HG02571 (cell line): ENCODE results near the gene LDAH.

Experiments
- ATAC-seq: cut with Tn5 transposase; IDR thresholded peaks from one replicate; pipeline ENCODE4 v1.9.1; 2021; ENCODE audit warnings: mild to moderate bottlenecking, moderate library complexity; ENCODE audit not compliant: unreplicated experiment

The LDAH gene

GRCh38 chr2:20822535-20823490, at the start of gene LDAH:
Gene LDAH, minus strand, starts transcription at chr2:20823101. Its CDS starts 21,638 bp downstream, at chr2:20801463.
- peak; percentile 81 for ATAC-seq

- peak; percentile 98 for ATAC-seq
These were observed 45.5 kb upstream of the LDAH start for GRCh38 chr2:20868377-20868776.

- no peak for ATAC-seq
These were observed 39.9 kb upstream of the LDAH start for GRCh38 chr2:20862850-20863249.

GRCh38 chr2:20855456-20855855, 32.6 kb upstream of the LDAH start:
- no peak for ATAC-seq

GRCh38 chr2:20852670-20853069, 29.8 kb upstream of the LDAH start:
- no peak for ATAC-seq

GRCh38 chr2:20852139-20852538, 29.2 kb upstream of the LDAH start:
- ATAC-seq: no peak

- ATAC-seq: no peak
These were observed 21.3 kb upstream of the LDAH start for GRCh38 chr2:20844246-20844645.

- ATAC-seq: no peak
These were observed 16.2 kb upstream of the LDAH start for GRCh38 chr2:20839052-20839451.

- no peak for ATAC-seq
These were observed 15.1 kb upstream of the LDAH start for GRCh38 chr2:20838016-20838415.

- no peak for ATAC-seq
These were observed 13.6 kb upstream of the LDAH start for GRCh38 chr2:20836521-20836920.

GRCh38 chr2:20834331-20834730, 11.4 kb upstream of the LDAH start:
- no peak for ATAC-seq

- ATAC-seq: no peak
These were observed 9.7 kb upstream of the LDAH start for GRCh38 chr2:20832606-20833005.

- ATAC-seq: no peak
These were observed 7.0 kb upstream of the LDAH start for GRCh38 chr2:20829861-20830260.

GRCh38 chr2:20823917-20824316, 1.0 kb upstream of the LDAH start:
- ATAC-seq: no peak

GRCh38 chr2:20818820-20819219, 4.1 kb downstream of the LDAH start:
- no peak for ATAC-seq

GRCh38 chr2:20815216-20815615, 7.7 kb downstream of the LDAH start:
- no peak for ATAC-seq

- ATAC-seq: no peak
These were observed 10.1 kb downstream of the LDAH start for GRCh38 chr2:20812779-20813178.

GRCh38 chr2:20806286-20806685, 16.6 kb downstream of the LDAH start:
- no peak for ATAC-seq

GRCh38 chr2:20803974-20804373, 18.9 kb downstream of the LDAH start:
- ATAC-seq: no peak

- ATAC-seq: no peak
These were observed 19.6 kb downstream of the LDAH start for GRCh38 chr2:20803226-20803682.

- ATAC-seq: no peak
These were observed 25.8 kb downstream of the LDAH start for GRCh38 chr2:20797096-20797495.

GRCh38 chr2:20796374-20796791, 26.5 kb downstream of the LDAH start:
- no peak for ATAC-seq
